ACC112 (cell line): ENCODE measurements around the gene STK33.

ENCODE experiments used
- H2AFZ ChIP-seq: fragments of 200-600 bp; sonication (generic); one replicate; pipeline ENCODE4 v1.6.0; 2017; ENCODE audit warnings: antibody characterized with exemption, low read length; ENCODE audit not compliant: unreplicated experiment
- H3K27ac ChIP-seq: fragments of 200-600 bp; sonication (generic); 2 replicates; pipeline ENCODE4 v1.5.1; 2014; ENCODE audit warnings: low read depth, mild to moderate bottlenecking, antibody characterized with exemption, low read length, moderate library complexity
- H3K27me3 ChIP-seq: fragments of 200-600 bp; sonication (generic); 2 replicates; pipeline ENCODE4 v1.6.1; 2014; ENCODE audit warnings: mild to moderate bottlenecking, antibody characterized with exemption, low read length, moderate library complexity, mixed read lengths; ENCODE audit not compliant: insufficient read depth
- H3K36me3 ChIP-seq: fragments of 200-600 bp; sonication (generic); 2 replicates; pipeline ENCODE4 v1.6.1; 2016; ENCODE audit warnings: mild to moderate bottlenecking, antibody characterized with exemption, low read length, moderate library complexity, mixed read lengths; ENCODE audit not compliant: insufficient read depth
- H3K4me1 ChIP-seq: fragments of 200-600 bp; sonication (generic); one replicate; pipeline ENCODE4 v1.6.1; 2016; ENCODE audit warnings: low read length, mixed read lengths; ENCODE audit not compliant: insufficient read depth, unreplicated experiment, control insufficient read depth
- H3K4me3 ChIP-seq: fragments of 200-600 bp; sonication (generic); 2 replicates; pipeline ENCODE4 v1.5.1; 2014; ENCODE audit warnings: mild to moderate bottlenecking, low read depth, low read length
- H3K79me2 ChIP-seq: fragments of 200-600 bp; sonication (generic); one replicate; pipeline ENCODE4 v1.6.0; 2016; ENCODE audit warnings: low read length; ENCODE audit not compliant: control insufficient read depth, unreplicated experiment, insufficient read depth

The STK33 gene

GRCh38 chr11:8389029-8389996 is 204.7 kb downstream of the STK33 start:
- Histone ChIP-seq H3K27me3 (peaks cover 72% of the 10 kb centered on the region), H3K4me3 (0 out of 2 replicates have a peak overlapping the region, but pooled peaks have one; percentile 16), H3K36me3 (no peaks in the 10 kb centered on the region), H3K79me2 (no peaks in the 10 kb centered on the region), H3K4me1 (no peaks in the 10 kb centered on the region), H3K27ac (no peak overlapping the region), H2AFZ (no peak overlapping the region)

GRCh38 chr11:8387693-8388092 is 206.3 kb downstream of the STK33 start:
- peaks cover 62% of the 10 kb centered on the region for H3K27me3 ChIP-seq
- H3K4me1 ChIP-seq: no peaks in the 10 kb centered on the region
- H3K36me3 ChIP-seq: no peaks in the 10 kb centered on the region
- no peak overlapping the region for H2AFZ ChIP-seq
- H3K27ac ChIP-seq: no peak overlapping the region
- H3K4me3 ChIP-seq: no peak overlapping the region
- H3K79me2 ChIP-seq: no peaks in the 10 kb centered on the region

GRCh38 chr11:8387141-8387540 is 206.9 kb downstream of the STK33 start:
- Histone ChIP-seq H3K4me1 (no peaks in the 10 kb centered on the region), H3K79me2 (no peaks in the 10 kb centered on the region), H3K4me3 (no peak overlapping the region), H3K36me3 (no peaks in the 10 kb centered on the region), H2AFZ (no peak overlapping the region), H3K27ac (no peak overlapping the region), H3K27me3 (peaks cover 57% of the 10 kb centered on the region)

GRCh38 chr11:8386134-8386864 is 207.7 kb downstream of the STK33 start:
- H3K27ac ChIP-seq: no peak overlapping the region
- H3K4me3 ChIP-seq: no peak overlapping the region

GRCh38 chr11:8384199-8384821 is 209.7 kb downstream of the STK33 start:
- Histone ChIP-seq H3K36me3 (no peaks in the 10 kb centered on the region), H3K79me2 (no peaks in the 10 kb centered on the region), H3K27me3 (peaks cover 44% of the 10 kb centered on the region; the same call in 1 of the 2 replicates), H3K4me3 (no peak overlapping the region), H3K27ac (no peak overlapping the region), H2AFZ (no peak overlapping the region), H3K4me1 (no peaks in the 10 kb centered on the region)

More at GRCh38 chr11:8386134-8386864, 207.7 kb downstream of the STK33 start:
- Histone ChIP-seq H2AFZ (no peak overlapping the region), H3K4me1 (no peaks in the 10 kb centered on the region), H3K27me3 (peaks cover 49% of the 10 kb centered on the region), H3K36me3 (no peaks in the 10 kb centered on the region), H3K79me2 (no peaks in the 10 kb centered on the region)

- Histone ChIP-seq H3K4me3 (no peak overlapping the region), H3K36me3 (no peaks in the 10 kb centered on the region), H3K4me1 (no peaks in the 10 kb centered on the region), H3K27ac (no peak overlapping the region), H3K79me2 (no peaks in the 10 kb centered on the region), H2AFZ (no peak overlapping the region), H3K27me3 (peaks cover 44% of the 10 kb centered on the region; the same call in 1 of the 2 replicates)
Observed at GRCh38 chr11:8383627-8384026, 210.4 kb downstream of the STK33 start.

- H3K4me3 ChIP-seq: no peak overlapping the region
- H3K27me3 ChIP-seq: peaks cover 43% of the 10 kb centered on the region; the same call in 1 of the 2 replicates
- no peaks in the 10 kb centered on the region for H3K4me1 ChIP-seq
- no peak overlapping the region for H3K27ac ChIP-seq
- no peak overlapping the region for H2AFZ ChIP-seq
- no peaks in the 10 kb centered on the region for H3K36me3 ChIP-seq
- no peaks in the 10 kb centered on the region for H3K79me2 ChIP-seq
Observed at GRCh38 chr11:8383227-8383626, 210.8 kb downstream of the STK33 start.

- H2AFZ ChIP-seq: no peak overlapping the region
- H3K4me3 ChIP-seq: no peak overlapping the region
- H3K27ac ChIP-seq: no peak overlapping the region
- H3K27me3 ChIP-seq: peaks cover 44% of the 10 kb centered on the region
- no peaks in the 10 kb centered on the region for H3K79me2 ChIP-seq
- no peaks in the 10 kb centered on the region for H3K36me3 ChIP-seq
- H3K4me1 ChIP-seq: no peaks in the 10 kb centered on the region
Observed at GRCh38 chr11:8382436-8383053, 211.5 kb downstream of the STK33 start.

- no peaks in the 10 kb centered on the region for H3K4me1 ChIP-seq
- H3K79me2 ChIP-seq: no peaks in the 10 kb centered on the region
- no peak overlapping the region for H3K27ac ChIP-seq
- H3K36me3 ChIP-seq: no peaks in the 10 kb centered on the region
- peaks cover 45% of the 10 kb centered on the region for H3K27me3 ChIP-seq
- H2AFZ ChIP-seq: no peak overlapping the region
- H3K4me3 ChIP-seq: no peak overlapping the region
Observed at GRCh38 chr11:8381871-8382396, 212.1 kb downstream of the STK33 start.

GRCh38 chr11:8381343-8381742 is 212.7 kb downstream of the STK33 start:
- Histone ChIP-seq H3K27ac (no peak overlapping the region), H3K4me3 (no peak overlapping the region), H3K36me3 (no peaks in the 10 kb centered on the region), H3K79me2 (no peaks in the 10 kb centered on the region), H2AFZ (no peak overlapping the region), H3K27me3 (peaks cover 41% of the 10 kb centered on the region), H3K4me1 (no peaks in the 10 kb centered on the region)
